GM12878 (cell line): Measurements from ENCODE around the gene SAYSD1.

Source experiments
- CBFB ChIP-seq: IDR thresholded peaks from 2 replicates; pipeline ENCODE4 v1.6.1; 2016; ENCODE audit warnings: antibody characterized with exemption, low read depth
- ETV6 ChIP-seq, 2 experiments: fragments of 450-650 bp in 1 of 2; IDR thresholded peaks in 1 of 2; conservative IDR thresholded peaks in 1 of 2; 2 replicates each; pipeline ENCODE4 v1.6.1; 2014; ENCODE audit warnings: antibody characterized with exemption in 1 of 2, borderline replicate concordance in 1 of 2, low read depth in 1 of 2, mild to moderate bottlenecking in 1 of 2, moderate library complexity in 1 of 2
- GABPA ChIP-seq: IDR thresholded peaks from 2 replicates; pipeline ENCODE4 v1.6.1; 2014; ENCODE audit warnings: antibody characterized with exemption, low read depth, mild to moderate bottlenecking, inconsistent platforms
- GATAD2B ChIP-seq: fragments of 450-650 bp; conservative IDR thresholded peaks from 2 replicates; pipeline ENCODE4 v1.6.1; 2017; ENCODE audit warnings: low read depth, mild to moderate bottlenecking, moderate library complexity
- JUNB ChIP-seq: IDR thresholded peaks from 2 replicates; pipeline ENCODE4 v1.6.1; 2016; ENCODE audit warnings: antibody characterized with exemption, mild to moderate bottlenecking
- KDM1A ChIP-seq: fragments of 200-600 bp; sonication (generic); IDR thresholded peaks from 2 replicates; pipeline ENCODE4 v1.6.1; 2016; ENCODE audit warnings: borderline replicate concordance
- POLR2A ChIP-seq: IDR thresholded peaks from 2 replicates; pipeline ENCODE4 v1.6.1; 2011; ENCODE audit warnings: low read depth, mild to moderate bottlenecking, low read length
- TF ChIP-seq, protein P1 (sequence below): fragments of 450-650 bp; IDR thresholded peaks from 2 replicates; pipeline ENCODE4 v1.6.1; 2017; ENCODE audit warnings: mild to moderate bottlenecking, low read depth, inconsistent platforms; ENCODE audit not compliant: poor library complexity, severe bottlenecking
- TF ChIP-seq, protein P2 (sequence below), 3 experiments: IDR thresholded peaks in 2 of 3; conservative IDR thresholded peaks in 1 of 3; 2 replicates each; pipeline ENCODE4 v1.5.1; 2011; ENCODE audit warnings: low read depth in 3 of 3, low read length in 3 of 3, mild to moderate bottlenecking in 3 of 3, control low read depth in 2 of 3, moderate library complexity in 2 of 3, inconsistent platforms in 1 of 3, mixed read lengths in 1 of 3; ENCODE audit not compliant: control insufficient read depth in 2 of 3, insufficient read depth in 1 of 3; ENCODE audit errors: extremely low read depth in 1 of 3

DNA sequence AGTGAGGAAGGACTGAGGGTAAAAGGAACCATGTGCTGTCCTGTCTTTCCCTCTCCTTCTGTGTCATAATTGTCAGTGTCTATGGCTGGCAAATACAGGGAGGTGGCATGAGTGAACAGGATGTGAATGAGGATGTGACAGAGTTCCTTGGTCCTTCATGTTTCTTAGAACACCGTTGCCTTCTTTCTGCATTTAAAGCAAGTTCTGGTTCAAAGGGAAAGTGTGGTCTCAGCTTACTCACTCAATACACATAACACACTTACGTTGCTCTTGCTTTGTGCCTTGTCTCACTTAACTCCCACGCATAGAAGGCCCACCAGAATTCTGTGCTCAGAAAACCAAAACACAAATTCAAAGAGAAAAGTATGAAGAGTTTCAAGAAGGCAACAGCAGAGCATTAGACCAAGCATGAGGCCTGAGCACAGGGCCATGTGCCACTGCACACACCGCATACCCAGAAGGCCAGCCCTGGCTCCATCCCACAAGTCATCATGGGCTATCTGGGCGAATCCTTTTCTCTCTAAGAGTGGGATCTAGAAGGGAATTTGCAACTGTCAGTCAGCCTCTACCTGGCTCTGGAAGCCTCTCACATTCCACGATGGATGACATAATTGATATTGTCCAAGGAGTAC, 38.9 kb upstream of the SAYSD1 start:
- TF ChIP-seq, protein P1, sequence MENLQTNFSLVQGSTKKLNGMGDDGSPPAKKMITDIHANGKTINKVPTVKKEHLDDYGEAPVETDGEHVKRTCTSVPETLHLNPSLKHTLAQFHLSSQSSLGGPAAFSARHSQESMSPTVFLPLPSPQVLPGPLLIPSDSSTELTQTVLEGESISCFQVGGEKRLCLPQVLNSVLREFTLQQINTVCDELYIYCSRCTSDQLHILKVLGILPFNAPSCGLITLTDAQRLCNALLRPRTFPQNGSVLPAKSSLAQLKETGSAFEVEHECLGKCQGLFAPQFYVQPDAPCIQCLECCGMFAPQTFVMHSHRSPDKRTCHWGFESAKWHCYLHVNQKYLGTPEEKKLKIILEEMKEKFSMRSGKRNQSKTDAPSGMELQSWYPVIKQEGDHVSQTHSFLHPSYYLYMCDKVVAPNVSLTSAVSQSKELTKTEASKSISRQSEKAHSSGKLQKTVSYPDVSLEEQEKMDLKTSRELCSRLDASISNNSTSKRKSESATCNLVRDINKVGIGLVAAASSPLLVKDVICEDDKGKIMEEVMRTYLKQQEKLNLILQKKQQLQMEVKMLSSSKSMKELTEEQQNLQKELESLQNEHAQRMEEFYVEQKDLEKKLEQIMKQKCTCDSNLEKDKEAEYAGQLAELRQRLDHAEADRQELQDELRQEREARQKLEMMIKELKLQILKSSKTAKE, result no peak
- TF ChIP-seq, protein P2, sequence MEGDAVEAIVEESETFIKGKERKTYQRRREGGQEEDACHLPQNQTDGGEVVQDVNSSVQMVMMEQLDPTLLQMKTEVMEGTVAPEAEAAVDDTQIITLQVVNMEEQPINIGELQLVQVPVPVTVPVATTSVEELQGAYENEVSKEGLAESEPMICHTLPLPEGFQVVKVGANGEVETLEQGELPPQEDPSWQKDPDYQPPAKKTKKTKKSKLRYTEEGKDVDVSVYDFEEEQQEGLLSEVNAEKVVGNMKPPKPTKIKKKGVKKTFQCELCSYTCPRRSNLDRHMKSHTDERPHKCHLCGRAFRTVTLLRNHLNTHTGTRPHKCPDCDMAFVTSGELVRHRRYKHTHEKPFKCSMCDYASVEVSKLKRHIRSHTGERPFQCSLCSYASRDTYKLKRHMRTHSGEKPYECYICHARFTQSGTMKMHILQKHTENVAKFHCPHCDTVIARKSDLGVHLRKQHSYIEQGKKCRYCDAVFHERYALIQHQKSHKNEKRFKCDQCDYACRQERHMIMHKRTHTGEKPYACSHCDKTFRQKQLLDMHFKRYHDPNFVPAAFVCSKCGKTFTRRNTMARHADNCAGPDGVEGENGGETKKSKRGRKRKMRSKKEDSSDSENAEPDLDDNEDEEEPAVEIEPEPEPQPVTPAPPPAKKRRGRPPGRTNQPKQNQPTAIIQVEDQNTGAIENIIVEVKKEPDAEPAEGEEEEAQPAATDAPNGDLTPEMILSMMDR (IDR thresholded peaks at IDR 0.05 in 2 of 3, conservative IDR thresholded peaks at IDR 0.05 in 1 of 3; ENCODE audit: control insufficient read depth in 2 of 3, extremely low read depth in 1 of 3, insufficient read depth in 1 of 3, low read depth in 3 of 3, low read length in 3 of 3), result no peak
- TF ChIP-seq JUNB, result no peak
- TF ChIP-seq ETV6 (conservative IDR thresholded peaks at IDR 0.05 in 1 of 2, IDR thresholded peaks at IDR 0.05 in 1 of 2; ENCODE audit: borderline replicate concordance in 1 of 2, low read depth in 1 of 2), result no peak
- TF ChIP-seq POLR2A, result no peak
- TF ChIP-seq KDM1A, result no peak
- TF ChIP-seq GABPA, result no peak
- TF ChIP-seq CBFB, result no peak
- TF ChIP-seq GATAD2B, result no peak
